Gastrocnemius medialis (tissue), 4 donors: ENCODE measurements around the gene PDGFD. TPM values are rescaled to one million over a fixed set of nuclear protein-coding genes. Genes with fewer than 3 reads are reported as not detected.
"Not testable (repeated sequence)": the region's sequence is repeated elsewhere in the genome, so short reads cannot be mapped to it uniquely, and the experiment has no call there.

Source experiments
- ATAC-seq, 2 donors: fragments of 150-250 bp; one replicate each; pipeline ENCODE4 v1.9.1; 2016
- DNase-seq, 2 donors: peaks; one replicate each; pipeline ENCODE4 v3.0.0-alpha.2; 2019
- H3K27ac ChIP-seq, 4 donors: fragments of 200-600 bp; sonication (generic); 1 replicate in 1 of 4; 2 replicates in 3 of 4; pipeline ENCODE4 v1.5.1; 2016 to 2018; ENCODE audit warnings: mild to moderate bottlenecking in 2 of 4, moderate library complexity in 1 of 4
- H3K27me3 ChIP-seq, 3 donors: fragments of 200-600 bp; sonication (generic) in 2 of 3; 1 replicate in 1 of 3; 2 replicates in 2 of 3; pipeline versions ENCODE4 v1.5.1 to v1.6.0; 2016 to 2019; ENCODE audit warnings: mild to moderate bottlenecking in 1 of 3, moderate library complexity in 1 of 3
- H3K36me3 ChIP-seq, 2 donors: fragments of 200-600 bp; sonication (generic) in 1 of 2; one replicate each; pipeline ENCODE4 v1.5.1; 2017 to 2018
- H3K4me1 ChIP-seq, 2 donors: fragments of 200-600 bp; sonication (generic) in 1 of 2; one replicate each; pipeline ENCODE4 v1.5.1; 2016 to 2017; ENCODE audit warnings: mild to moderate bottlenecking in 2 of 2
- H3K4me3 ChIP-seq, 4 donors: fragments of 200-600 bp; sonication (generic) in 3 of 4; 1 replicate in 1 of 4; 2 replicates in 3 of 4; pipeline ENCODE4 v1.5.1; 2016 to 2019; ENCODE audit warnings: mild to moderate bottlenecking in 2 of 4
- H3K9me3 ChIP-seq, 3 donors: fragments of 200-600 bp; sonication (generic) in 2 of 3; 1 replicate in 1 of 3; 2 replicates in 2 of 3; pipeline ENCODE4 v1.5.1; 2016 to 2019
- POLR2A ChIP-seq, 2 donors: fragments of 450-650 bp; IDR thresholded peaks; one replicate each; pipeline ENCODE4 v1.6.1; 2017; ENCODE audit warnings: antibody characterized with exemption in 2 of 2, mild to moderate bottlenecking in 2 of 2, moderate library complexity in 2 of 2
- in situ Hi-C, 4 donors: fragments of 200-750 bp; cut with MboI; loops; one replicate each; pipeline versions ENCODE4 v1.15.0 to v1.8.0; 2017; ENCODE audit warnings: low sequenced_read_pairs in 4 of 4
- intact Hi-C: fragments of 100-400 bp; cut with DNase I; formaldehyde crosslinking; loops from one replicate; pipeline ENCODE4 v1.15.1; 2023; ENCODE audit warnings: low total_unique reads
- total RNA-seq, 4 donors: library from RNA; depleted of rRNA; stranded (reverse); fragments of >200 nt; gene quantifications; one replicate each; pipeline versions ENCODE4 v1.1.0 to v1.2.3, GENCODE V29; 2016
- TF ChIP-seq, protein P1 (sequence below), 5 experiments: fragments of 450-650 bp in 3 of 5; fragments of 200-600 bp in 2 of 5; sonication (generic) in 2 of 5; IDR thresholded peaks in 4 of 5; conservative IDR thresholded peaks in 1 of 5; 1 replicate in 4 of 5; 2 replicates in 1 of 5; pipeline ENCODE4 v1.5.1; 2016 to 2019; ENCODE audit warnings: antibody characterized with exemption in 5 of 5, mild to moderate bottlenecking in 3 of 5, moderate library complexity in 3 of 5

PDGFD gene
- total RNA-seq, 4 donors from 2014 or later = 2.2 to 4.0 (median 2.9) TPM

DNA sequence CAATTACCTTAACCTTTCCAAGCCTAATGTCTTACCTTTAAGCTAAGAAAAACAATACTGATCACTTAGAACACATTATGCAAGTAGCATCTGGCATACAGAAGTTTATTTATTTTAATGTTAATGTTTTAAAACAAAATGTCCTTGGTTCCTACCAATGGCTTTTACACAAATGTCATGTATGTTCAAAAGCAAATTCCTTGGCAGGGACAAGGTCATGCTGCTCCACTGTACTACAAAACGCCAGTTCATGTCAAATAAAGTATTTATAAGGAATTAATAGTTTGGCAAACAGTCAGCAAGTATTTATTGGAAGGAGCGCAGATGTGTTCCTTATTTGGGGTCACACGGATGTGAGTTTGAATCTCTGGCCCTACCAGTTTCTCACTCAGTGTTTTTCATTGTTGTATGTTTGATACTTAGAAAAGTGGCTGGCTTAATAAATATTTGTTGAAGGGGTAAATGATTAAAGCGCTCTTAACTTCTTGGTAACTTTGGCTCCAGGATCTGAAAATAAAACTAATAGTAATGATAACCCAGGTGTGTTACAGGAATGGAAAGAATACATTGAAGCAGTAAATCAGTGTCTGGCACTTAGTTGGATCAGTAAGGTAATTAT, 108.9 kb downstream of the PDGFD start:
- Histone ChIP-seq H3K36me3 (no peaks in the 10 kb centered on the region), H3K27me3 (no peaks in the 10 kb centered on the region), H3K27ac (no peak overlapping the region), H3K4me1 (no peaks in the 10 kb centered on the region), H3K9me3 (no peaks in the 10 kb centered on the region), H3K4me3 (no peak overlapping the region)
- ATAC-seq (no peak), DNase-seq (no peak)
- TF ChIP-seq POLR2A (IDR thresholded peaks at IDR 0.05) = no peak
- TF ChIP-seq, protein P1, sequence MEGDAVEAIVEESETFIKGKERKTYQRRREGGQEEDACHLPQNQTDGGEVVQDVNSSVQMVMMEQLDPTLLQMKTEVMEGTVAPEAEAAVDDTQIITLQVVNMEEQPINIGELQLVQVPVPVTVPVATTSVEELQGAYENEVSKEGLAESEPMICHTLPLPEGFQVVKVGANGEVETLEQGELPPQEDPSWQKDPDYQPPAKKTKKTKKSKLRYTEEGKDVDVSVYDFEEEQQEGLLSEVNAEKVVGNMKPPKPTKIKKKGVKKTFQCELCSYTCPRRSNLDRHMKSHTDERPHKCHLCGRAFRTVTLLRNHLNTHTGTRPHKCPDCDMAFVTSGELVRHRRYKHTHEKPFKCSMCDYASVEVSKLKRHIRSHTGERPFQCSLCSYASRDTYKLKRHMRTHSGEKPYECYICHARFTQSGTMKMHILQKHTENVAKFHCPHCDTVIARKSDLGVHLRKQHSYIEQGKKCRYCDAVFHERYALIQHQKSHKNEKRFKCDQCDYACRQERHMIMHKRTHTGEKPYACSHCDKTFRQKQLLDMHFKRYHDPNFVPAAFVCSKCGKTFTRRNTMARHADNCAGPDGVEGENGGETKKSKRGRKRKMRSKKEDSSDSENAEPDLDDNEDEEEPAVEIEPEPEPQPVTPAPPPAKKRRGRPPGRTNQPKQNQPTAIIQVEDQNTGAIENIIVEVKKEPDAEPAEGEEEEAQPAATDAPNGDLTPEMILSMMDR (IDR thresholded peaks at IDR 0.05 in 4 of 5, conservative IDR thresholded peaks at IDR 0.05 in 1 of 5) = no peak
- in situ Hi-C loops (no loop called here), intact Hi-C loops (no loop called here)

GRCh38 chr11:104053743-104054478, 110.0 kb downstream of the PDGFD start:
- no peaks in the 10 kb centered on the region for H3K36me3 ChIP-seq
- intact Hi-C loops (no loop called here), in situ Hi-C loops (no loop called here)
- H3K4me3 ChIP-seq = no peak overlapping the region
- H3K9me3 ChIP-seq = no peaks in the 10 kb centered on the region
- no peak for TF ChIP-seq POLR2A (IDR thresholded peaks at IDR 0.05)
- TF ChIP-seq, protein P1 (IDR thresholded peaks at IDR 0.05 in 4 of 5, conservative IDR thresholded peaks at IDR 0.05 in 1 of 5) = no peak
- ATAC-seq = no peak
- H3K27me3 ChIP-seq = no peaks in the 10 kb centered on the region
- no peak overlapping the region for H3K27ac ChIP-seq
- H3K4me1 ChIP-seq = no peaks in the 10 kb centered on the region
- no peak for DNase-seq

- H3K4me1 ChIP-seq = no peaks in the 10 kb centered on the region
- H3K4me3 ChIP-seq = no peak overlapping the region
- in situ Hi-C loops = no loop called here
- no peak overlapping the region for H3K27ac ChIP-seq
- H3K27me3 ChIP-seq = no peaks in the 10 kb centered on the region
- ATAC-seq (no peak), DNase-seq (no peak)
- no peaks in the 10 kb centered on the region for H3K9me3 ChIP-seq
- intact Hi-C loops = no loop called here
- H3K36me3 ChIP-seq = no peaks in the 10 kb centered on the region
- no peak for TF ChIP-seq POLR2A (IDR thresholded peaks at IDR 0.05)
- TF ChIP-seq, protein P1 (IDR thresholded peaks at IDR 0.05 in 4 of 5, conservative IDR thresholded peaks at IDR 0.05 in 1 of 5) = no peak
Measured at GRCh38 chr11:104051778-104052177, 112.2 kb downstream of the PDGFD start.

- in situ Hi-C loops (no loop called here), intact Hi-C loops (no loop called here)
- H3K9me3 ChIP-seq = no peaks in the 10 kb centered on the region
- no peaks in the 10 kb centered on the region for H3K27me3 ChIP-seq
- no peaks in the 10 kb centered on the region for H3K4me1 ChIP-seq
- ATAC-seq = no peak
- no peaks in the 10 kb centered on the region for H3K36me3 ChIP-seq
- no peak for DNase-seq
- no peak overlapping the region for H3K27ac ChIP-seq
- H3K4me3 ChIP-seq = no peak overlapping the region
- TF ChIP-seq, protein P1 (IDR thresholded peaks at IDR 0.05 in 4 of 5, conservative IDR thresholded peaks at IDR 0.05 in 1 of 5) = no peak
- no peak for TF ChIP-seq POLR2A (IDR thresholded peaks at IDR 0.05)
Measured at GRCh38 chr11:104049116-104049515, 114.8 kb downstream of the PDGFD start.

DNA sequence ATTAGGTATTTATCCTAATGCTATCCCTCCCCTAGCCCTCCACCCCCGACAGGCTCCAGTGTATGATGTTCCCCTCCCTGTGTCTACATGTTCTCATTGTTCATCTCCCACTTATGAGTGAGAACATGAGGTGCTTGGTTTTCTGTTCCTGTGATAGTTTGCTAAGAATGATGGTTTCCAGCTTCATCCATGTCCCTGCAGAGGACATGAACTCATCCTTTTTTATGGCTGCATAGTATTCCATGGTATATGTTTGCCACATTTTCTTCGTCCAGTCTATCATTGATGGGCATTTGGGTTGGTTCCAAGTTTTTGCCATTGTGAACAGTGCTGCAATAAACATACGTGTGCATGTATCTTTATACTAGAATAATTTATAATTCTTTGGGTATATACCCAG, 117.1 kb downstream of the PDGFD start:
- in situ Hi-C loops, ATAC-seq, H3K4me1 ChIP-seq, H3K27ac ChIP-seq, H3K9me3 ChIP-seq, H3K36me3 ChIP-seq, H3K4me3 ChIP-seq, H3K27me3 ChIP-seq, DNase-seq, intact Hi-C loops: not testable (repeated sequence)
